ENCODE data around the gene POLR3GL. TPM values are rescaled to one million over a fixed set of nuclear protein-coding genes. Genes with fewer than 3 reads are reported as not detected.

Gene POLR3GL
- polyA plus RNA-seq, 3 donors = 31.9 to 35.4 (median 34.6) TPM

DNA sequence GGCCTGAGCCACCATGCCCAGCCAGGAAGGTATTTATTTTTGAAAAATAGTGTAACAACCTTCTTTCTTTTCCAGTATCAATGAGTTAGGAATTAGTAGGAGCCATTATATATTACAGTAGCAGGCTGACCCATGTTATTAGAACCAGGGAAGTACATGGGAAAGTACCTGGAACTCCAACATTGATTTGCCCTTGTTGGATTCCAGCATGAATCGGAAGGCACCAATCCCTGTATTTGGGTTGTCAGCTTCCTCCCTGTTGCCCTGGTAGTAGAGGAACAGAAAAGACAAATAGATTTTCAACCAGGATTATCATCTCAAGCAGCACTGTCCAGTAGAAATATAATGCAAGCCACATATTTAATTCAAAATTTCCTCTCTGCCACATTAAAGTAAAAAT, 27.1 kb upstream of the POLR3GL start:
- DNase-seq (ENCODE audit: extremely low read depth in 1 of 11, low read depth in 9 of 11, low spot score in 4 of 11) = no peak

DNA sequence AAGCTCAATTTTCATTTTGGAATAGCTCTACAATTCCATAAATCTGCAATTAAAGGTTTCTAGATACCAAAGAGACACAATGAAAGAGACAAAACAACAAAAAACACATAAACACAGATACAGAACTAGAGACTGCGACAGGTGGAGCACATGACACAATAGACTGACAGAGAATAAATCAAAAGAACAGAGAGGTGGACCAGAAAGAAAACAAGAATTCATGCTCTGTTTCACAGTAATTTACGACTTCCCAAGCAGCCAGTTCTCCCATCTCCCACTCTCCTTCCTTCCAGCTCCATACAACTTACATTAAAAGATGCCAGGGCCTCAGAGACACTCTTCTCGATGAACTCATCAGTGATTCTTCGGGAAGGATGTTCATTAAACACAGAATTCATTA, 22.1 kb upstream of the POLR3GL start:
- no peak for DNase-seq (ENCODE audit: extremely low read depth in 1 of 11, low read depth in 9 of 11, low spot score in 4 of 11)

DNA sequence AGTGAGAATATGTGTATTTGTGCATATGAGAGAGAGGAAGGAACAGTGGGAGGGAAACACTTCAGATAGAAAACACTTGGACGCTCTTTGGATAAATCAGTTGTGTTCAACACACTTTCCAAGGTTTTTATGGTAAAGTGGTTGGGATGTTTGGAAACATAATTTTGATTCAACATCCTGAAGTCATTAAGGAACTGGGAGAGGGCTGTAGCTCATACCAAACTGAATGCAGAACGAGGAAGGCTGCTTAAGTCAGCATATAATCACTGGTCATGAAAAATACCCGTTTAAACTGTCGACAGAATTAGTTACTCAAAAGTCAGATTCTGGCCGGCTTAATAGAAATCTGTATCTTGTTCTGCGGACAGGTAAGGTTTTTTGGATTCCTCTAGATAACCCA, 21.6 kb upstream of the POLR3GL start:
- no peak for DNase-seq (ENCODE audit: extremely low read depth in 1 of 11, low read depth in 9 of 11, low spot score in 4 of 11)

- DNase-seq (ENCODE audit: extremely low read depth in 1 of 11, low read depth in 9 of 11, low spot score in 4 of 11) = no peak
These were observed 20.0 kb upstream of the POLR3GL start for GRCh38 chr1:145944532-145944931.

GRCh38 chr1:145946477-145946986, 18.0 kb upstream of the POLR3GL start:
- DNase-seq (ENCODE audit: extremely low read depth in 1 of 11, low read depth in 9 of 11, low spot score in 4 of 11) = no peak

DNA sequence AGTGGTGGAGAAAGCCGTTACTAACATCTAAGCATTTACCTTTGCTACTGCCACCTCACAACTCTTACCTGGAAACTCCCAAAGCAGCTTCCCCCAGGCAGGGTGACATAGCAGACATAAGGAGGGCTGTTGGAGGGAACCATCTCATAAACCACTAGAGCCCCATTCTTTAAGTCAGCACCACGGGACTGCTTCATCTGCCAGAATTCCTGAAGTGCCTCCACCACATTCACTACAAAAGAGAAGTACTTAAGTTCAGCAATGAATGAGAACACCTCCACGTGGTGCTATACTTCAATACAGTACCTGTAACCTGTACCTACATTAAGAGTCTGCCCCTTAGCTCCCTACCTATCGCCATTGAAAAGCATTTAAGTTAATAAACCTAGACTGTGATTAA, 16.9 kb upstream of the POLR3GL start:
- DNase-seq (ENCODE audit: extremely low read depth in 1 of 11, low read depth in 9 of 11, low spot score in 4 of 11) = no peak

GRCh38 chr1:145949219-145949618, 15.3 kb upstream of the POLR3GL start:
- DNase-seq (ENCODE audit: extremely low read depth in 1 of 11, low read depth in 9 of 11, low spot score in 4 of 11) = no peak

GRCh38 chr1:145951526-145951925, 13.0 kb upstream of the POLR3GL start:
- DNase-seq (ENCODE audit: extremely low read depth in 1 of 11, low read depth in 9 of 11, low spot score in 4 of 11) = no peak

DNA sequence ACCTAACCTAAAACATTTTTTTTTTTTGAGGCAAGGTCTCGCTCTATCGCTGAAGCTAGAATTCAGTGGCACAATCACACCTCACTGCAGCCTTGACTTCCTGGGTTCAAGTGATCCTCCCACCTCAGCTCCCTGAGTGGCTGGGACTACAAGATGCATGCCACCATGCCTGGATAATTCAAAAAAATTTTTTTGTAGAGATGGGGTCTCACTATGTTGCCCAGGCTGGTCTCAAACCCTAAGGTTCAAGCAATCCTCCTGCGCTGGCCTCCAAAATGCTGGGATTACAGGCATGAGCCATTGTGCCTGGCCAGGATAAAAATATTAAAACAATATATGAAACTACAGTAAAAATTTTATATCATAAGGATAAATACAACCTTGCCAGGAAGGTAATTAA, 11.6 kb upstream of the POLR3GL start:
- no peak for DNase-seq (ENCODE audit: extremely low read depth in 1 of 11, low read depth in 9 of 11, low spot score in 4 of 11)

DNA sequence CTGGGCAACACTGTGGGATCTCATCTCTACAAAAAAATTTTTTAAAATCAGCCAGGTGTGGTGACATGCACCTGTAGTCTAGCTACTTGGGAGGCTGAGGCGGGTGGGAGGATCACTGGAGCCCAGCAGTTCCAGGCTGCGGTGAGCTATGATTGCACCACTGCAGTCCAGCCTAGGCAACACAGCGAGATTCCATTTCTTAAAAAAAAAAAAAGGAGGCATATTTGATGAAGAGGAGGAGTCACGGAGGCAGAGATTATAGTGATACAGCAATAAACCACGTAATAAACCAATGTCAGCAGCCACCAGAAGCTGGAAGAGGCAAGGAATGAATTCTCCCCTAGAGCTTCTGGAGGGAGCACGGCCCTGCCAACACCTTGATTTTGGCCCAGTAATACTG, 10.6 kb upstream of the POLR3GL start:
- DNase-seq (ENCODE audit: extremely low read depth in 1 of 11, low read depth in 9 of 11, low spot score in 4 of 11) = no peak

- DNase-seq (ENCODE audit: extremely low read depth in 1 of 11, low read depth in 9 of 11, low spot score in 4 of 11) = no peak
These were observed 9.1 kb upstream of the POLR3GL start for GRCh38 chr1:145955436-145955835.

- no peak for DNase-seq (ENCODE audit: extremely low read depth in 1 of 11, low read depth in 9 of 11, low spot score in 4 of 11)
These were observed 8.1 kb upstream of the POLR3GL start for GRCh38 chr1:145956361-145956760.

DNA sequence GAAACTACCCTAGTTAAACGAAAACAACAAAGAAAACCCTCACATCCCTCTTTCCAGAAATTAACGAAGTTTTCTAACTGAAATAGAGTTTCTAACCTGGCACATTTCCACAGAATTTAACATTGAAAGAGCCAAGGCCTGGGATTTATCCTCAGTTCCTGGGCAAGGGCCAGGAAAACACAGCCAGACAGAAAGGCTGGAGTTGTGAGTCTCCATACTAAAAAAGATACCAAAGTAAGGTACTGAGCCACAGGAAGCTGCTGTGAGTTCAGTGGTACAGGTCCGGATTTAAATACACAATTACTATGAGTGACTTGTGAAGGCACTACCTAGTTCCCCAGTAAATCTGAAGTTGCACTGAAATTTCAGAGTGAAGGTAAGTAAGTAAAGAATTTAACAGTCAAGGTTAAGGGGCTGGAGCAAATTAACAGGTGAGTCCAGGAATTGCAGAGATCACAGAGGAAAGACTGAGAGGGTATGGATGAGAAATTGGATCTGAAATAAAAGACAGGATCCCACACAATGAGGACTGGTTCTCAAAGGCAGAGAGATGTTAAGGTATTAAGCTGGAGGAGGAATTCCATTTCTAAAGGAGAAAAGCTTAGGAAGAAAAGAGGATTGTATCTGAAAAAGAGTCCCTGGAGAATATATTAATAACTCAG, 7.6 kb upstream of the POLR3GL start:
- no peak for DNase-seq (ENCODE audit: extremely low read depth in 1 of 11, low read depth in 9 of 11, low spot score in 4 of 11)

DNA sequence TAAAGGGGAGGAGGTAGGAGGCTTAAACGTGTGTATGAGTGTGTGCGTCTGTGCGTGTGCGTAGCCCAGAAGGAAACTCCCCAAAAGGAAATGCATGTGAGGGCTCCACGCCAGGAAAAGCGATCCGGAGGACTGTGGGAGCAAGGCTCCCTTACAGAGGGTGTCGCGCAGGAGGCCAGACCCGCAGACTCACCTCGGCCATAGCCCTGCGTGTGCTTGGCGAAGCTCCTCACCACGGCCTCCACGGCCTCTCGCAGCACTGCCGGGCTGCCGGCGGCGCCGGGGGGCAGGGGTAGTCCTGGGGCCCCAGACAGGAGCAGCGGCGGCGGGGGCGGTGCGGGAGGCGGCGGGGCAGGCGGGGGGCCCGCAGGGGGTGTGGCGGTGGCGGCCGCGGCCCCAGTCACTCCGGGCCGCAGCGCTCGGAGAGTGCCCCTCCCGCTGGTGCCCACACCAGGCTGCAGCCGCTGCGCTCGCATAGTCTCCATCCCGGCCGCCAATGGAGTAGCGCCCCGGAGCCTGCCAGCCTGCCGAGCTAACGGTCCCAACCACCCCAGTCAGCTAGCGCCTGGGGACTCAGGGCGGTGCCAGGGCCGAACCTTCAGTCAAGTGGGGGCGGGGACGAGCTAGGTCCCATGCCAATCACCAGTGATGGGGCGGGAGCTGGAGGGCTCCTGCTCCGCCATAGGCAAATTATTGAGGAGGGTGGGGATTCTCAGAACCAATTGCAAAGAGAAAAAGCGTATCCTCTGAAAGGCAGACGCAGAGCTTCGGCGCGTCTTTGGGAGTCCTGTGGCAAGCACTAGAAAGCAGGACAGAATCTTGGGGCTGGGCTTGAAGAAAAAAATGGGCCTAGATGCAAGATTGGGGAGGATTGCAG, 6.8 kb upstream of the POLR3GL start, which contains the start of gene LIX1L:
Gene LIX1L (minus strand): TSS at position 575 of the 877 bp plus-strand sequence. CDS start 90 bp downstream, at position 485.
- peak in 10 of 11 donors; percentile 87 to 96 (median 94) for DNase-seq (ENCODE audit: extremely low read depth in 1 of 11, low read depth in 9 of 11, low spot score in 4 of 11)

DNA sequence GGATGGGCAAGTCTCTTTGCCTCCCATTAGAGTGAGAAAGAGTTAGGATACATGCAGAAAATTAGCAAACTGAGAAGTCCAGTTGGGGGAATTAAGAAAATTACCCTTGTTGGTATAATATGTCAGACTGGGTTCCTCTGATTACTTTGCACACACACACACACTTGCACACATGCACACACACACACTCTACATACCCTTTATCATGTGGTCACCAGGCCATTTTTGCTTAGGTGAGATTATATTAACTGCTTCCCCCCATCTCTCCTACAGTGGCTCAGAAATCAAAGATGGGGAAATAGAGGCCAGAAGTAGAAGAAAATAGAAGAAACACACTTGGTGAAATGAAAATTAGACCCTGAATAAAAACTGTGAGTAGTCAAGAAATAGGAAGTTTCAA, 5.8 kb upstream of the POLR3GL start:
- no peak for DNase-seq (ENCODE audit: extremely low read depth in 1 of 11, low read depth in 9 of 11, low spot score in 4 of 11)

GRCh38 chr1:145959333-145959732, 5.2 kb upstream of the POLR3GL start:
- no peak for DNase-seq (ENCODE audit: extremely low read depth in 1 of 11, low read depth in 9 of 11, low spot score in 4 of 11)

DNA sequence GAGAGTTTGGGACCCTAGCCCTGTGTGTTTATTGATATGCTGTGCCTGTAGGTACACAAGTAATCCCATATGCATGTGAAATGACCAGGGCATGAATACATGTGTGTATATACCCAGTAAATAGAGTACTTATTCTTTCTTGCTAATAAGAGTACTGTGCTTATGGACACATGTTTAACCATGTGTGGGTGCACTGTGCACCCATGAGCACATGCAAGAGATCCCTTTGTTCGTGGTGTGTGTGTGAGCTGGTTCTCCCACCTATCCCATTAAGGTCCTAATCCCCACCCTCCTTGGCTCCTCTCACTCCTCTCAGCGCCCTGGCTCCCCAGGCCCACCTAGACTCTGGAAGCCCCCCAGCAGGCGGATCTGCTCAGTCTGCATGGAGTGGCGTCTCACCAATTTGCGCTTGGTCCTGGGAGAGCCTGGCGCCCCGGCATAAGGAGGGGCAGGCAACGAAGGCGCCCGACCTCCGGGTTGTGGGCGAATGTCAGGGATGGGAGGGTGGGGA, 4.5 kb upstream of the POLR3GL start:
- no peak for DNase-seq (ENCODE audit: extremely low read depth in 1 of 11, low read depth in 9 of 11, low spot score in 4 of 11)

GRCh38 chr1:145960468-145961108, 3.9 kb upstream of the POLR3GL start:
- peak in 8 of 11 donors; percentile 69 to 83 (median 76) for DNase-seq (ENCODE audit: extremely low read depth in 1 of 11, low read depth in 9 of 11, low spot score in 4 of 11)

- no peak for DNase-seq (ENCODE audit: extremely low read depth in 1 of 11, low read depth in 9 of 11, low spot score in 4 of 11)
These were observed 3.4 kb upstream of the POLR3GL start for GRCh38 chr1:145961109-145961424.
